ENCODE data around the gene PRDM16.

The PRDM16 gene

GRCh38 chr1:3380469-3380868, 311.5 kb downstream of the PRDM16 start:
- no peak overlapping the region for H3K4me3 ChIP-seq (replicated peaks in 1 of 2; ENCODE audit: low read depth in 2 of 2, low read length in 2 of 2)
- TF ChIP-seq CTCF (IDR thresholded peaks at IDR 0.05; ENCODE audit: low read depth, low read length): no peak
- DNase-seq (ENCODE audit: low read depth in 2 of 2): no peak

- no peak for DNase-seq (ENCODE audit: low read depth in 2 of 2)
- H3K4me3 ChIP-seq (replicated peaks in 1 of 2; ENCODE audit: low read depth in 2 of 2, low read length in 2 of 2): no peak overlapping the region
- TF ChIP-seq CTCF (IDR thresholded peaks at IDR 0.05; ENCODE audit: low read depth, low read length): no peak
Measured at GRCh38 chr1:3381901-3382300, 312.9 kb downstream of the PRDM16 start.

- no peak overlapping the region for H3K4me3 ChIP-seq (replicated peaks in 1 of 2; ENCODE audit: low read depth in 2 of 2, low read length in 2 of 2)
- DNase-seq (ENCODE audit: low read depth in 2 of 2): no peak
- TF ChIP-seq CTCF (IDR thresholded peaks at IDR 0.05; ENCODE audit: low read depth, low read length): no peak
Measured at GRCh38 chr1:3382326-3383057, 313.5 kb downstream of the PRDM16 start.

GRCh38 chr1:3383679-3384078, 314.7 kb downstream of the PRDM16 start:
- DNase-seq (ENCODE audit: low read depth in 2 of 2): no peak
- no peak for TF ChIP-seq CTCF (IDR thresholded peaks at IDR 0.05; ENCODE audit: low read depth, low read length)
- H3K4me3 ChIP-seq (replicated peaks in 1 of 2; ENCODE audit: low read depth in 2 of 2, low read length in 2 of 2): no peak overlapping the region

GRCh38 chr1:3384407-3384806, 315.4 kb downstream of the PRDM16 start:
- DNase-seq (ENCODE audit: low read depth in 2 of 2): no peak

GRCh38 chr1:3386205-3387002, 317.4 kb downstream of the PRDM16 start:
- H3K4me3 ChIP-seq (replicated peaks in 1 of 2; ENCODE audit: low read depth in 2 of 2, low read length in 2 of 2): no peak overlapping the region
- no peak for TF ChIP-seq CTCF (IDR thresholded peaks at IDR 0.05; ENCODE audit: low read depth, low read length)
- no peak for DNase-seq (ENCODE audit: low read depth in 2 of 2)

More at GRCh38 chr1:3384407-3384806, 315.4 kb downstream of the PRDM16 start:
- TF ChIP-seq CTCF (IDR thresholded peaks at IDR 0.05; ENCODE audit: low read depth, low read length): no peak
- no peak overlapping the region for H3K4me3 ChIP-seq (replicated peaks in 1 of 2; ENCODE audit: low read depth in 2 of 2, low read length in 2 of 2)

All from cardiac fibroblast (primary cell).